CD14-positive monocyte (primary cell): Measurements from ENCODE around the gene GRID2. TPM values are rescaled to one million over a fixed set of nuclear protein-coding genes. Genes with fewer than 3 reads are reported as not detected.

Source experiments
- DNase-seq, 3 donors: peaks; one replicate each; pipeline ENCODE4 v3.0.0-alpha.2; 2011 to 2022
- H2AFZ ChIP-seq: 2 replicates; pipeline ENCODE4 v1.6.0; 2012; ENCODE audit warnings: mild to moderate bottlenecking, low read depth, low read length, inconsistent platforms; ENCODE audit not compliant: insufficient read depth, poor library complexity, severe bottlenecking
- H3K27ac ChIP-seq, 2 donors: 1 replicate in 1 of 2; 2 replicates in 1 of 2; pipeline ENCODE4 v1.5.1; 2012 to 2013; ENCODE audit warnings: low read length in 2 of 2, control low read depth in 1 of 2, inconsistent platforms in 1 of 2, low read depth in 1 of 2, mild to moderate bottlenecking in 1 of 2
- H3K27me3 ChIP-seq, 2 donors: one replicate each; pipeline versions ENCODE4 v1.6.0 to v1.6.1; 2011 to 2013; ENCODE audit warnings: low read length in 2 of 2; ENCODE audit not compliant: control insufficient read depth in 2 of 2, insufficient read depth in 2 of 2
- H3K36me3 ChIP-seq, 2 donors: replicated peaks in 1 of 2; 1 replicate in 1 of 2; 2 replicates in 1 of 2; pipeline versions ENCODE4 v1.5.1 to v1.6.1; 2012 to 2013; ENCODE audit warnings: low read length in 2 of 2, control low read depth in 1 of 2, inconsistent platforms in 1 of 2, mild to moderate bottlenecking in 1 of 2; ENCODE audit not compliant: insufficient read depth in 2 of 2, control insufficient read depth in 1 of 2
- H3K4me1 ChIP-seq, 2 donors: 1 replicate in 1 of 2; 2 replicates in 1 of 2; pipeline versions ENCODE4 v1.5.1 to v1.6.1; 2012 to 2013; ENCODE audit warnings: low read length in 2 of 2, control low read depth in 1 of 2, inconsistent platforms in 1 of 2, mild to moderate bottlenecking in 1 of 2, moderate library complexity in 1 of 2; ENCODE audit not compliant: insufficient read depth in 2 of 2, control insufficient read depth in 1 of 2
- H3K4me2 ChIP-seq: replicated peaks from 2 replicates; pipeline ENCODE3; 2012; ENCODE audit warnings: low read length, moderate library complexity, mild to moderate bottlenecking; ENCODE audit not compliant: poor library complexity, severe bottlenecking; ENCODE audit errors: extremely low read depth
- H3K4me3 ChIP-seq, 3 experiments: fragments of 200-600 bp in 1 of 3; sonication (generic) in 1 of 3; replicated peaks in 1 of 3; 1 replicate in 2 of 3; 2 replicates in 1 of 3; pipeline ENCODE4 v1.5.1; 2011 to 2013; ENCODE audit warnings: low read length in 3 of 3, mild to moderate bottlenecking in 3 of 3, control low read depth in 2 of 3, low read depth in 2 of 3, inconsistent platforms in 1 of 3, moderate library complexity in 1 of 3
- H3K79me2 ChIP-seq: 2 replicates; pipeline ENCODE4 v1.6.0; 2012; ENCODE audit warnings: mild to moderate bottlenecking, control low read depth, inconsistent platforms, low read length, moderate library complexity; ENCODE audit not compliant: insufficient read depth
- H3K9ac ChIP-seq: 2 replicates; pipeline ENCODE4 v1.6.0; 2017; ENCODE audit warnings: low read length, mild to moderate bottlenecking; ENCODE audit not compliant: insufficient read depth, poor library complexity, severe bottlenecking
- H3K9me3 ChIP-seq, 2 donors: replicated peaks in 1 of 2; 1 replicate in 1 of 2; 2 replicates in 1 of 2; pipeline versions ENCODE4 v1.5.1 to v1.6.1; 2012 to 2013; ENCODE audit warnings: low read length in 2 of 2, control low read depth in 1 of 2; ENCODE audit not compliant: control insufficient read depth in 1 of 2, insufficient read depth in 1 of 2
- H4K20me1 ChIP-seq: 2 replicates; pipeline ENCODE4 v1.6.0; 2012; ENCODE audit warnings: mild to moderate bottlenecking, low read length, control low read depth, moderate library complexity; ENCODE audit not compliant: insufficient read depth
- H3K27ac Mint-ChIP-seq, 7 donors: one replicate each; pipeline ENCODE4 v1.8.0; 2020; ENCODE audit warnings: mild to moderate bottlenecking in 7 of 7, mixed read lengths in 7 of 7, moderate library complexity in 6 of 7, inconsistent platforms in 2 of 7
- H3K27me3 Mint-ChIP-seq, 3 donors: one replicate each; pipeline ENCODE4 v1.8.0; 2021 to 2022; ENCODE audit warnings: low read depth in 3 of 3, mild to moderate bottlenecking in 3 of 3, mixed read lengths in 3 of 3, moderate library complexity in 3 of 3, inconsistent platforms in 1 of 3
- H3K36me3 Mint-ChIP-seq, 2 donors: one replicate each; pipeline ENCODE4 v1.8.0; 2020; ENCODE audit warnings: mixed read lengths in 2 of 2, inconsistent platforms in 1 of 2, mild to moderate bottlenecking in 1 of 2
- H3K4me1 Mint-ChIP-seq: one replicate; pipeline ENCODE4 v1.8.0; 2020; ENCODE audit warnings: mild to moderate bottlenecking, mixed read lengths
- H3K4me3 Mint-ChIP-seq, 2 donors: one replicate each; pipeline ENCODE4 v1.8.0; 2020; ENCODE audit warnings: mild to moderate bottlenecking in 2 of 2, mixed read lengths in 2 of 2, moderate library complexity in 1 of 2
- H3K9me3 Mint-ChIP-seq, 7 donors: one replicate each; pipeline ENCODE4 v1.8.0; 2020 to 2022; ENCODE audit warnings: mixed read lengths in 7 of 7, mild to moderate bottlenecking in 6 of 7, moderate library complexity in 6 of 7, inconsistent platforms in 2 of 7
- CTCF ChIP-seq: fragments of 200-600 bp; IDR thresholded peaks from one replicate; pipeline ENCODE4 v1.8.0; 2022; ENCODE audit warnings: antibody characterized with exemption, mild to moderate bottlenecking
- WGBS: methylation state at CpG from one replicate; pipeline ENCODE4 v1.1.5; 2013; ENCODE audit warnings: missing lambda C conversion rate; ENCODE audit not compliant: insufficient coverage; 5-methylcytosine and 5-hydroxymethylcytosine counted together
- intact Hi-C, 2 donors: fragments of 100-400 bp; cut with micrococcal nuclease; formaldehyde crosslinking; loops; one replicate each; pipeline versions ENCODE4 v1.15.0 to v1.15.1; 2023
- polyA plus RNA-seq, 3 donors: library from polyadenylated mRNA; depleted of rRNA in 1 of 3; unstranded in 2 of 3; stranded (reverse) in 1 of 3; fragments of 300-500 nt in 2 of 3; fragments of >200 nt in 1 of 3; fragmentation: Illumina TruSeq in 2 of 3; gene quantifications; 1 replicate in 2 of 3; 2 replicates in 1 of 3; pipeline ENCODE4 v1.2.3, GENCODE V29; 2012 to 2021

Gene GRID2
- polyA plus RNA-seq, 3 donors: not detected

- no peaks in the 10 kb centered on the region for H3K27me3 ChIP-seq
- H3K4me2 ChIP-seq: no peak overlapping the region
- H3K4me3 ChIP-seq: no peak overlapping the region
- Mint-ChIP-seq H3K36me3 (no peaks in the 10 kb centered on the region), H3K4me3 (no peak overlapping the region), H3K27ac (no peak overlapping the region), H3K4me1 (no peaks in the 10 kb centered on the region), H3K9me3 (peaks cover 0 to 4% (median 0%) of the 10 kb centered on the region in 7 donors), H3K27me3 (no peaks in the 10 kb centered on the region)
- no peaks in the 10 kb centered on the region for H3K36me3 ChIP-seq
- no peak overlapping the region for H3K27ac ChIP-seq
- TF ChIP-seq CTCF: no peak
- WGBS: no CpG with 5 or more reads among the region's 1 CpG
- no peak for DNase-seq
- no peaks in the 10 kb centered on the region for H3K4me1 ChIP-seq
- H3K79me2 ChIP-seq: no peaks in the 10 kb centered on the region
- intact Hi-C loops: no loop called here
- no peak overlapping the region for H3K9ac ChIP-seq
- no peaks in the 10 kb centered on the region for H4K20me1 ChIP-seq
- no peak overlapping the region for H2AFZ ChIP-seq
- H3K9me3 ChIP-seq: no peaks in the 10 kb centered on the region
Measured at GRCh38 chr4:92406488-92406887, 102.7 kb downstream of the GRID2 start.

GRCh38 chr4:92421920-92422319, 118.2 kb downstream of the GRID2 start:
- no peak overlapping the region for H3K4me3 ChIP-seq
- H3K9me3 Mint-ChIP-seq: no peaks in the 10 kb centered on the region
- no peak overlapping the region for H3K4me2 ChIP-seq
- H3K36me3 Mint-ChIP-seq: no peaks in the 10 kb centered on the region
- no peak overlapping the region for H3K27ac ChIP-seq
- no peaks in the 10 kb centered on the region for H3K9me3 ChIP-seq
- no peaks in the 10 kb centered on the region for H3K27me3 ChIP-seq
- H4K20me1 ChIP-seq: no peaks in the 10 kb centered on the region
- H3K36me3 ChIP-seq: no peaks in the 10 kb centered on the region
- no peak overlapping the region for H3K4me3 Mint-ChIP-seq
- intact Hi-C loops: no loop called here
- no peak overlapping the region for H3K27ac Mint-ChIP-seq
- H3K27me3 Mint-ChIP-seq: no peaks in the 10 kb centered on the region
- H2AFZ ChIP-seq: no peak overlapping the region
- no peak for DNase-seq
- no peaks in the 10 kb centered on the region for H3K4me1 ChIP-seq
- TF ChIP-seq CTCF: no peak
- WGBS: no CpG with 5 or more reads among the region's 2 CpGs
- H3K79me2 ChIP-seq: no peaks in the 10 kb centered on the region
- no peaks in the 10 kb centered on the region for H3K4me1 Mint-ChIP-seq
- H3K9ac ChIP-seq: no peak overlapping the region
